HUDEP-2 (cell line): ENCODE data around the gene SMC3.

Experiments
- DNase-seq, 76 experiments: peaks; one replicate each; lab custom pipeline; 2025; ENCODE audit not compliant: unreplicated experiment in 76 of 76; lab: John Stamatoyannopoulos, UW

The SMC3 gene

DNA sequence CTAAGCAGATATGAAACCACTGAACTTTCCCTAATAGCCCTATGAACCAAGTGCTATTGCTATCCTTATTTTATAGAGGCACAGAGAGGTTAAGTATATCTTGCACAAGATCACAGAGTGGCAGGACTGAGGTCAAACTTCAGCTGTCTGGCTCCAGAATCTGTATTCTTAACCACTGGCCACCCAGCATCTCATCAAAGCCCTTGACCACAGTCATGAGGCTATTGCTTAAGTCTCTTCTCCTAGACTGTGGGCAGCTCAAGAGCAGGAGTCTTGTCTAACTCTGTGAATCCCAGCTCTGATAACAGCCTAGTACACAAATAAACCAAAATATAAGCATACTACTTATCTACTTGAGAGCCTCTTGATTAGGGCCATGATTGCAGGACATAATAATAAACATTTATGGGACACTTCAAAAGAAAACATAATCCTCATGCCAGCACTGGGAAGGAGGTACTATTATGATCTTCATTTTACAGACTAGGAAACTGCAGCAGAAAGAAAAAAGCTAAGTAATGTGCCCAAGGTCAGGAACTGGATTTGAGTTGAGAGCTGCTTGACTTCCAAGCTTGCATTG lies 22.4 kb upstream of the SMC3 start:
- DNase-seq = no peak

DNA sequence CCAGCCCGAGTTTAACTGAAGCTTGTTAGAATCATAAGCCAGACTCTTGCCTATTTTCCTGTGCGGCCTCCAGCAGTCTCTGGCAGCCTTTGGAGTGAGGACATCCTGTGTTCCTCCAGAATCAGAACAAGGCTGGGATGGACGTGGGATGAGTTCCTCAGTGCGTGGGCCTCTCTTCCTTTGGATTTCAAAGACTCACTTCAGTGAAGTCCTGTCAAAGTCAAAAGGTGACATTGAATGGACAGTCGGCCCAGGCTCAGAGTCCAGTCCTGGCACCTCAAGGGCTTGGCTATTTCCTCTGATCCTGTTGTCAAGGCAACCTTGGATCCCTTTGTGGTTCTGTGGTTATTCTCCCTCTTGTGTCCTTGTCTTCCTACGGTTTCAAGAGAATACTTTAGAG lies 21.4 kb upstream of the SMC3 start:
- DNase-seq = no peak

DNA sequence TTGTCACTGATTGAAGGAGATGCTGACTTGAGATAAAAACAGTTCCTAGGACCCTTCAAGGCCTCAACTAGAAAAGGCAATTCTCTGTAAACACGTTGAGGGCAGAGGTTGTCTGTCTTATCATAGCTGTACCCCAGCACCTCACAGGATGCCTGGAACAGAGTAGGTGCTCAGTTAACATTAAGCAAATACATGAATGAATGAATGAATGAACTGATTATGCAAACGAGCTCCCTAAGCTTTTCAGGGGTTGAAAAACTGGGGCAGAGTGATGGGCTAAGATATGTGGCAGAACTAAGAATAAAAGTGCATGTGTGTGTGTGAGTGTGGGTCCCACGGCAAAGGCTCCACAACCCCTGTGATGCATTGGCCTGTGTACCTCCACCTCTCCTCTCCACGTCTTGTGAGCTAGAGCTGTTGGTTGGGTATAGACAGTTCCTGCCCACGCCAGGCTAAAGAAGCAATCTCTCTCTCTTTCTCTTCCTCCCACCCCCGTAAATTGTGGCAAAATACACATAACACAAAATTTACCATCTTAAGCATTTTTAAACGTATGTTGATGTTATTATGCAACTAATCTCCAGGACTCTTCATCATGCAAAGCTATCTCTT lies 20.9 kb upstream of the SMC3 start:
- DNase-seq = no peak

DNA sequence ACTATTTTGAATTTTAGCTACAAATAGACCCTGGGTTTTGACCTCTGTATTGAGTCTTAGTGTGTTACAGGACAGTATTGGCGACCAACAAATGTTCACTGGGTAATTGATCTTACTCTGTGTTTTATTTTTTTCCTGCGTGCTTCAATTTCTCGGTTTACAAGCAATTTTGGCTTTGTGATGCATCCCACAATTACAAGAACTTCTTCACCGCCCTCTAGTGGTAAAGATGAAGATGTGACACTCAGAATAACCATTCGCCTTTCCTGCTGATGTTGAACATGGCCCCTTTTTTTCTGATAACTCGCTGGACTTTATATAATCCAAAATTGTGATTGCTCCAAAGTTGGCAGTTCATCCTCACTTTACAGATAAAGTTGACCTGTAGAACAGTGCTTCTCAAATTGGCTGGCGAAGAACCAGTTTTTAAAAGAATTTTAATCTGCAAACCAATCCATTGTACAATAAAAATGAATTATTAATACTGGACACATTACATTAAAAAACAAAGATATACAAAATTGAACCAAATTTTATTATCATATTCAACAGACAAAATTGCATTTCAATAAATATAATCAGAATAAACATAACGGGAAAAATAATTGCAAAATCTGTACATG lies 20.2 kb upstream of the SMC3 start:
- peak in 25 of 76 experiments; percentile 6 to 61 (median 31) for DNase-seq

- DNase-seq = no peak
Observed at GRCh38 chr10:110548002-110548401, 19.5 kb upstream of the SMC3 start.

- DNase-seq = no peak
Observed at GRCh38 chr10:110549211-110549610, 18.3 kb upstream of the SMC3 start.

GRCh38 chr10:110553905-110554304 lies 13.6 kb upstream of the SMC3 start:
- no peak for DNase-seq

- DNase-seq = no peak
Observed at GRCh38 chr10:110556296-110556695, 11.2 kb upstream of the SMC3 start.

DNA sequence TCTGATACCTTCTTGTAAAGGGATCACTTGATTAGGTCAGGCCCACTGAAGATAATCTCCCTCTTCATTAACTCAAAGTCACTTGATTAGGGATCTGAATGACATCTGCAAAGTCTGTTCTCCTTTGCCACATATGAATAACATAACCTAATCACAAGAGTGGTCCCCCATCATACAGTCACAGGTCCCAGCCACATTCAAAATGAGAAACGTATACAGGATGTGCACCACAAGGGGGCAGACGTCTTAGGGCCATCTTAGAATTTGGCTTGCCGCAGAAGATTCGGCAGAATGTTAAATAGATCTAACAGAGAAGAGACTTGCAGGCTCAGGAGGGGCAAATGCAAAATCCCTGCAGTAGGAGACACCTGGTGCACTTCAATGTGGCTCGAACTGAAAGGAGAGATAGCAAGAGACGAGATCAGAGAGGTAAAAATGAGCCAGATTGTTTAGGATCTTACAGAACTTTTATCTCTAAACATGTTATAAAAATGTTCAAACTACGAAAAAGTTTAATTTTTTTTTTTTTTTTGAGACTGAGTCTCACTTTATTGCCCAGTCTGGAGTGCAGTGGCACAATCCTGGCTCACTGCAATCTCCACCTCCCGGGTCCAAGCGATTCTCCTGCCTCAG lies 10.4 kb upstream of the SMC3 start:
- DNase-seq = peak in 33 of 76 experiments; percentile 5 to 45 (median 23)

GRCh38 chr10:110558041-110558440 lies 9.5 kb upstream of the SMC3 start:
- DNase-seq = no peak

DNA sequence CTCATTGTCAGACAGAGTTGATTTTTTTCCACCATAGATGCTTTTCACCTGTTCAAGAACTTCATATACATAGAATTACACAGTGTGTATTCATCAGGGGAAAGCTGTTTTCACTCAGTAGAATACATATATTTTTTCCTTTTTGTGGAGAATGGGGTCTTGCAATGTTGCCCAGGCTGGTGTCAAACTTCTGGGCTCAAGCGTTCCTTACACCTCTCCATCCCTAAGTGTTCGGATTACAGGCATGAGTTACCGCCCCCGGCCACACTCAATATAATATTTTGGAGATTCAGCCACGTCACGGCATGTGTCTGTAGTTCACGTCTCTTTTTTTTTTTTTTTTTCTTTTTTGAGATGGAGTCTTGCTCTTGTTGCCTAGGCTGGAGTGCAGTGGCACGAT lies 7.5 kb upstream of the SMC3 start:
- no peak for DNase-seq

GRCh38 chr10:110561292-110561691 lies 6.2 kb upstream of the SMC3 start:
- no peak for DNase-seq

- no peak for DNase-seq
Observed at GRCh38 chr10:110562348-110562747, 5.1 kb upstream of the SMC3 start.

DNA sequence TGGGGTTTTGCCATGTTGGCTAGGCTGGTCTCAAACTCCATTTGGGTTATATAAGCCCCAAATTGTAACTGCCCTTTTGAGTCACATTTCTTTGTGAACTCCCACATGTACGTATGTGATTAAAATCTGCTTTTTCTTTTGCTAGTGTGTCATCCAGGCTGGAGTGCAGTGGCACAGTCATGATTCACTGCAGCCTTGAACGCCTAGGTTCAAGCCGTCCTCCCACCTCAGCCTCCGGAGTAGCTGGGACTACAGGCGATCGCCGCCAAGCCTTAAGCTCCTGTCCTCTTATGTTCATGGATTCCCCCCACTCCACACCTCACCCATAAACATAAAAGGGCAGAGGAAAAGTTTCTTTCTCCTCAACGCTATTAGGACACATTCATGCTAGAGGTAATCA lies 4.4 kb upstream of the SMC3 start:
- peak in 5 of 76 experiments; percentile 3 to 28 (median 8) for DNase-seq

GRCh38 chr10:110566472-110567200 lies 859 bp upstream of the SMC3 start:
- no peak for DNase-seq

- peak in 30 of 76 experiments; percentile 17 to 84 (median 38) for DNase-seq
Observed at GRCh38 chr10:110568055-110568735, 700 bp downstream of the SMC3 start.

DNA sequence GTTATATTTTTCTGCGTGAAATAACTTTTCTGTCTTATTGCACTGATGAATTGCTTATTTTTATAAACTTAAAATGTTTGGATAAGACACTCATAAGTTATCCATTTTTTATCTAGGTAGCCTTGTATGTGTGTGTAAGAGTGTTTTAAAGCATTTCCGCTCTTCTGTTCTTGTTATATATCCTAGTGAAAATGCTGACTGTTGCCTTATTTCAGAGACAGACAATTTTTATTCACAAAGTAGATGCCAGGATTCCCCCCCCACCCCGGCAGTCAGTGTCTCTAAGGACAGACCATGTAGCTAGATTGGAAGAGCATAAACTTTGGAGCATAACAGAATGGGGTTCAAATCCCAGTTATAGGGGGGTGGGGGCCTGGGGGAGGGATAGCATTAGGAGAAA lies 1.6 kb downstream of the SMC3 start:
- no peak for DNase-seq

- DNase-seq = no peak
Observed at GRCh38 chr10:110569736-110570135, 2.2 kb downstream of the SMC3 start.

DNA sequence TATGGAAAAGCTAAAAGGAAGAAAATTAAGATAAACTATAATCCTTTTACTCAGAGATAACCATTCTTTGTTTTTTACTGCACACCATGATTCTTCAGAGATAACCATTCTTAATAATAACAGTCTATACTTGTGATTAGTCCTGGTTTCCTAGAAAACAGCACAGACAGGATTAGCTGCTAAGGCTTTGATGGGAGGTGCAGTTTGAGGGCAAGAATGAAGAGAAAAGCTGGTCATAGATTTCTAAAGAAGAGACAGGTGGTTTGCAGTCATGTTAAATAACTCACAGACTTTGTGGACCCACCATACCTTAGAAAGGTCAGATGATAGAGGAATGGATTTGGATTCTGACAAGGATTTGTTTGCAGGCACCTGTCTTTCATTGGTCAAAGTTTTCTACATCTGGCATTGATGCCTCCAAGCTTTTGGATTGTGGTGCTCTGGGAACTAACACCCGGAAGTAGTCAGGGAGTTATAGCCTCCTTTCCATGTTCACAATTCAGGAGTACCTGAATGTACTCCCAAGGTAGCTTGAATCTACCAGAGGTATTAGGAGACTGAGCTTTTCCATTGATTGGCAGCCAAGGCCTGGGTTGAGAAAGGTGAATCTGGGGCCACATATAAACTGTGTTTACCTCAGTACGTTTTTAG lies 3.7 kb downstream of the SMC3 start:
- DNase-seq = no peak

DNA sequence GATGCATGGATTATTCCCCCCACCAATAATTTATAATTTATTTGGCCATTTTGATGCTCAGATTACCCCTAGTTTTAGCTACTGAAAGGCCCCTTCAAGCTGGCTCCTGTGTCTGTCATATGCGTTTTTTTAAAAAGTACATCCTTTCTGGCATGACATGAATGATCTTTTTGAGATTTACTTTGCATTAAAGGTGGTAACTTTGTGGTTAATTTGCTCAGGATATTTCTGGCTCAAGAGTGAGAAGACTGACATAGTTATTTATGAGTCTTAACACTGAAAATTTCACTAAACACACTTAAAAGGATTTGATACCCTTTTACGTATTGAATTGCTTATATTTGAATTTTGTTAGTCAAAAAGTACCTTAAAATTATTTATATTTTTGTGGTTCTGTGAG lies 5.4 kb downstream of the SMC3 start:
- no peak for DNase-seq
